ENCODE data around the gene SLC35E4. TPM values are rescaled to one million over a fixed set of nuclear protein-coding genes. Genes with fewer than 3 reads are reported as not detected.
"Not testable (repeated sequence)": the region's sequence is repeated elsewhere in the genome, so short reads cannot be mapped to it uniquely, and the experiment has no call there.

SLC35E4 gene
- total RNA-seq, 6 experiments from 2014 or later = 4.9 to 7.4 (median 5.5) TPM

GRCh38 chr22:30674482-30674881 is 38.9 kb downstream of the SLC35E4 start:
- H3K4me3 Mint-ChIP-seq = no peak overlapping the region
- peaks cover 14% of the 10 kb centered on the region for H3K4me1 Mint-ChIP-seq (ENCODE audit: low read depth)
- DNase-seq = no peak
- H3K9me3 Mint-ChIP-seq = no peaks in the 10 kb centered on the region
- no peaks in the 10 kb centered on the region for H3K36me3 Mint-ChIP-seq (ENCODE audit: low read depth)
- no peak overlapping the region for H3K27ac Mint-ChIP-seq
- TF ChIP-seq CTCF (IDR thresholded peaks at IDR 0.05) = no peak
- H3K27me3 Mint-ChIP-seq (ENCODE audit: insufficient read depth) = peaks cover 38% of the 10 kb centered on the region

GRCh38 chr22:30675436-30675835 is 39.9 kb downstream of the SLC35E4 start:
- no peak for DNase-seq
- Mint-ChIP-seq H3K27me3 (ENCODE audit: insufficient read depth) (peaks cover 44% of the 10 kb centered on the region), H3K27ac (no peak overlapping the region), H3K36me3 (ENCODE audit: low read depth) (no peaks in the 10 kb centered on the region), H3K9me3 (no peaks in the 10 kb centered on the region), H3K4me3 (no peak overlapping the region), H3K4me1 (ENCODE audit: low read depth) (peaks cover 15% of the 10 kb centered on the region)
- no peak for TF ChIP-seq CTCF (IDR thresholded peaks at IDR 0.05)

- H3K9me3 Mint-ChIP-seq; H3K36me3 Mint-ChIP-seq (ENCODE audit: low read depth); H3K4me3 Mint-ChIP-seq; DNase-seq; H3K27ac Mint-ChIP-seq: not testable (repeated sequence)
- Mint-ChIP-seq H3K27me3 (ENCODE audit: insufficient read depth) (peaks cover 51% of the 10 kb centered on the region), H3K4me1 (ENCODE audit: low read depth) (peaks cover 15% of the 10 kb centered on the region)
These were observed 41.0 kb downstream of the SLC35E4 start for GRCh38 chr22:30676565-30676964.

GRCh38 chr22:30679895-30680690 is 44.5 kb downstream of the SLC35E4 start:
- not testable (repeated sequence) for H3K4me3 Mint-ChIP-seq; H3K27ac Mint-ChIP-seq; H3K9me3 Mint-ChIP-seq; H3K4me1 Mint-ChIP-seq (ENCODE audit: low read depth); DNase-seq; H3K36me3 Mint-ChIP-seq (ENCODE audit: low read depth)
- peaks cover 53% of the 10 kb centered on the region for H3K27me3 Mint-ChIP-seq (ENCODE audit: insufficient read depth)

GRCh38 chr22:30680991-30681770 is 45.6 kb downstream of the SLC35E4 start:
- DNase-seq = no peak
- Mint-ChIP-seq H3K36me3 (ENCODE audit: low read depth) (no peaks in the 10 kb centered on the region), H3K4me3 (no peak overlapping the region), H3K27ac (no peak overlapping the region), H3K4me1 (ENCODE audit: low read depth) (peaks cover 9% of the 10 kb centered on the region), H3K9me3 (no peaks in the 10 kb centered on the region), H3K27me3 (ENCODE audit: insufficient read depth) (peaks cover 47% of the 10 kb centered on the region)
- TF ChIP-seq CTCF (IDR thresholded peaks at IDR 0.05) = no peak

GRCh38 chr22:30681831-30682230 is 46.2 kb downstream of the SLC35E4 start:
- Mint-ChIP-seq H3K4me3 (no peak overlapping the region), H3K36me3 (ENCODE audit: low read depth) (no peaks in the 10 kb centered on the region), H3K4me1 (ENCODE audit: low read depth) (peaks cover 9% of the 10 kb centered on the region), H3K27ac (no peak overlapping the region), H3K9me3 (no peaks in the 10 kb centered on the region), H3K27me3 (ENCODE audit: insufficient read depth) (peaks cover 42% of the 10 kb centered on the region)
- DNase-seq = no peak
- TF ChIP-seq CTCF (IDR thresholded peaks at IDR 0.05) = no peak
